ENCODE data around the gene ATP2B1. TPM values are rescaled to one million over a fixed set of nuclear protein-coding genes. Genes with fewer than 3 reads are reported as not detected.
A peak's percentile ranks its signal among the peaks of the same experiment; 100 is the strongest.
"Not testable (repeated sequence)": the region's sequence is repeated elsewhere in the genome, so short reads cannot be mapped to it uniquely, and the experiment has no call there.

The ATP2B1 gene
- total RNA-seq, 1 donor from 2014 or later = 105 TPM

DNA sequence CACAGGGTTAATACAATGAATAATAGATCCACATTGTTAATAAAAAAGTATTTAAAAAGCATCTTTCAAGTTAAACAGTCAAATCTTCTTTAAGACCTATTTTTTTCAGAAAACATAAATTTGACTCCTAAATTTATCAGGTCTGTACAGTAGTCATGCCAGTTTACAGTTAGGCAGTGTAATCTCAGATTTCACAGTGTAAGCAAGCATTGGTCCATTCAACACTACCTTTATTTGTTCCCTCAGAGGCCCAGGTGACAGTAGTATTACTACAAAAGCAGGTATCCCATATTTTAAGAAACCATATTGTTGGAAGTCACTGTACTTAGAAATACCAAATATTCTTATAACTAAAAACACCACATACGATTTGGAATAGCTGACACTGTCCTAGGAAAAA lies 6.1 kb downstream of the ATP2B1 start:
- no peaks in the 10 kb centered on the region for H3K27me3 Mint-ChIP-seq
- peaks cover 49% of the 10 kb centered on the region for H3K4me1 Mint-ChIP-seq (ENCODE audit: low read depth)
- TF ChIP-seq, protein P1, sequence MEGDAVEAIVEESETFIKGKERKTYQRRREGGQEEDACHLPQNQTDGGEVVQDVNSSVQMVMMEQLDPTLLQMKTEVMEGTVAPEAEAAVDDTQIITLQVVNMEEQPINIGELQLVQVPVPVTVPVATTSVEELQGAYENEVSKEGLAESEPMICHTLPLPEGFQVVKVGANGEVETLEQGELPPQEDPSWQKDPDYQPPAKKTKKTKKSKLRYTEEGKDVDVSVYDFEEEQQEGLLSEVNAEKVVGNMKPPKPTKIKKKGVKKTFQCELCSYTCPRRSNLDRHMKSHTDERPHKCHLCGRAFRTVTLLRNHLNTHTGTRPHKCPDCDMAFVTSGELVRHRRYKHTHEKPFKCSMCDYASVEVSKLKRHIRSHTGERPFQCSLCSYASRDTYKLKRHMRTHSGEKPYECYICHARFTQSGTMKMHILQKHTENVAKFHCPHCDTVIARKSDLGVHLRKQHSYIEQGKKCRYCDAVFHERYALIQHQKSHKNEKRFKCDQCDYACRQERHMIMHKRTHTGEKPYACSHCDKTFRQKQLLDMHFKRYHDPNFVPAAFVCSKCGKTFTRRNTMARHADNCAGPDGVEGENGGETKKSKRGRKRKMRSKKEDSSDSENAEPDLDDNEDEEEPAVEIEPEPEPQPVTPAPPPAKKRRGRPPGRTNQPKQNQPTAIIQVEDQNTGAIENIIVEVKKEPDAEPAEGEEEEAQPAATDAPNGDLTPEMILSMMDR (IDR thresholded peaks at IDR 0.05; ENCODE audit: unreplicated experiment) = no peak
- no peak overlapping the region for H3K4me3 Mint-ChIP-seq (ENCODE audit: low read depth)
- H3K27ac Mint-ChIP-seq = peak overlapping the region; percentile 9
- H3K36me3 Mint-ChIP-seq (ENCODE audit: insufficient read depth) = no peaks in the 10 kb centered on the region
- H3K9me3 Mint-ChIP-seq (ENCODE audit: low read depth) = no peaks in the 10 kb centered on the region
- DNase-seq (ENCODE audit: low spot score, unreplicated experiment) = no peak

DNA sequence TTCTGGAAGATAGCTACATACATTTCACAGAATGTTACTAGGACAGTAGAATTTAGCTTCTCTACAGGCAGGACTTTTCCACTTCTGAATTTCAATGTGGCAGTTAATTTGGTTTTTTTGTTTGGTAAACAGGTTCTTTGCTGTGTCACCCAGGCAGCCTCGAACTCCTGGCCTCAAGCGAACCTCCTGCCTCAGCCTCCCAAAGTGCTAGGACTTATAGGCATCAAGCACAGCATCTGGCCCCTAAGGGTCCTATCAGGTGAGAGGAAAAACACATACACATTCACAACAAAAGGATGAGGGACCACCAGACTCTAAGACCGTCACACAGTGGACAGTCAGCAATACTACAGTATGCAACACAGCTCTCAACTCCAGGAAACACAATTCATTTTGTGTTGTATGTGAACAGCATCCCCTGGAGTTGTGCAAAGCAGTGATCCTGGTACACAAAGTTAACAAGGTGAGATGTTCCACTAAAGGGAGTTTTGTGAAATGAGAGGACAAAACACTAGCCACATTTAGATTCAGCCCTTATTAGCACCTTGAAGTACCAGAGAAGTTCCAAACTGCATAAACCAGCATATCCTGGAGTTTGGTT lies 6.9 kb downstream of the ATP2B1 start:
- TF ChIP-seq, protein P1 (IDR thresholded peaks at IDR 0.05; ENCODE audit: unreplicated experiment) = no peak
- Mint-ChIP-seq H3K36me3 (ENCODE audit: insufficient read depth) (no peaks in the 10 kb centered on the region), H3K27ac (no peak overlapping the region), H3K27me3 (no peaks in the 10 kb centered on the region), H3K4me1 (ENCODE audit: low read depth) (peaks cover 49% of the 10 kb centered on the region), H3K4me3 (ENCODE audit: low read depth) (no peak overlapping the region), H3K9me3 (ENCODE audit: low read depth) (no peaks in the 10 kb centered on the region)
- no peak for DNase-seq (ENCODE audit: low spot score, unreplicated experiment)

DNA sequence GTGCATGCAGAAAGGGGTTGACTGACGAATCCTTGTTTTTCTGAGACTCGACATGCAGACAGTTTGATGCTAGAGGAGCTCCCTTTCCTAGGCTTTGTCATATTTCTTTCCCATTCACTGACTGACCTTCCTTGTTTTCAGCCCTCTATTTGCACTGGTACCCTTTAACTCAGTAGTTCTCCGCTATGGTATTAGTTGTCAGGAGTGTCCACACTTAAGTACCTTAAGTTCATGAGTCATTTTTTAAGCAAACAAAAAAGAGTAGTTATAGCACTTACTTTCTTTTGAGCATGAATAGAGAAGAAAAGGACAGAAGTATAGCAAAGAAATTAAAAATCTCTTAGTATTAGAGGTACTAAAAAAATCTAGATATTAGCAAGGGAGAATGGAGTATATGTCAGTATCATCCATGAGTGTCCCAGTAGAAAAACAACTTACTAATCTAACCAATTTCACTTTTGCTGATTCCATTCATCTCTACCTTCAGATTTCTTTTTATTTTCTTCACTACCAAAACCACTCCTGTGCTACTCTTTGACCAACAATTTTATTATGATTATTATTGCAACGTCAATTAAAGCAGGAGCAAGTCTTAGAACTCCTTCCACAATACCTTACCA lies 8.3 kb downstream of the ATP2B1 start:
- Mint-ChIP-seq H3K4me3 (ENCODE audit: low read depth) (no peak overlapping the region), H3K4me1 (ENCODE audit: low read depth) (peaks cover 41% of the 10 kb centered on the region), H3K9me3 (ENCODE audit: low read depth) (no peaks in the 10 kb centered on the region), H3K36me3 (ENCODE audit: insufficient read depth) (no peaks in the 10 kb centered on the region), H3K27me3 (no peaks in the 10 kb centered on the region), H3K27ac (no peak overlapping the region)
- no peak for DNase-seq (ENCODE audit: low spot score, unreplicated experiment)
- TF ChIP-seq, protein P1 (IDR thresholded peaks at IDR 0.05; ENCODE audit: unreplicated experiment) = no peak

DNA sequence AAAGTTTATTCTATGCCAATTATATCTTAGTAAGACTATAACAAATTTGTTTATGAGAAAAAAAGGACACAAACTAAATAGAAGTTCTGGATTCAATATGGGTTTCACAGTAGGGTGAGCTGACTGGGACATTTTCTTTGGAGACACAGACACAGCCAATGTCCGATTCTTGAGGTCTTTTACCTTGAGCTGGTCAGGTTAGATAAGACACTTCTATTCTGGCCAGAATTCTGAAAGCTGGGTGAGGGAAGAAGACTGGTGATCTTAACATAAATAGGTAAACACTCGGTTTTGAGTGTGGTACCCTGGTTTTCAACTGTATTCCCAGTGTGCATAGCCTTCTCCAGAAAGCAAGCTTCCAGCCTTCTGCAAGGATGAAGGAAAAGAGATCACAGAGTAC lies 10.0 kb downstream of the ATP2B1 start:
- DNase-seq (ENCODE audit: low spot score, unreplicated experiment) = no peak
- no peaks in the 10 kb centered on the region for H3K27me3 Mint-ChIP-seq
- no peaks in the 10 kb centered on the region for H3K36me3 Mint-ChIP-seq (ENCODE audit: insufficient read depth)
- no peaks in the 10 kb centered on the region for H3K9me3 Mint-ChIP-seq (ENCODE audit: low read depth)
- no peak overlapping the region for H3K4me3 Mint-ChIP-seq (ENCODE audit: low read depth)
- peaks cover 35% of the 10 kb centered on the region for H3K4me1 Mint-ChIP-seq (ENCODE audit: low read depth)
- TF ChIP-seq, protein P1 (IDR thresholded peaks at IDR 0.05; ENCODE audit: unreplicated experiment) = no peak
- no peak overlapping the region for H3K27ac Mint-ChIP-seq

DNA sequence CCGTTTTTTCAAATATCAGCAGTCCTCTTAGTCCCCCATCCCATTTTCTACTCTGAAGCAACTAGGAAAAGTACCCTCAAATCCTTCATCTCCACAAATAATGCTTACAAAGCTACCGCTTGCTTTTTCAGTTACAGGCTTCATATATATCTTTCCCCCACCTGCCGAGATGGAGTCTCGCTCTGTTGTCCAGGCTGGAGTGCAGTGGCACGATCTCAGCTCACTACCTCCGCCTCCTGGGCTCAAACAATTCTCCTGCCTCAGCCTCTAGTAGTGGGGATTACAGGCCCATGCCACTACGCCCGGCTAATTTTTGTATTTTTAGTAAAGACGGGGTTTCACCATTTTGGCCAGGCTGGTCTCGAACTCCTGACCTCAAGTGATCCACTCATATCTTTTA lies 10.9 kb downstream of the ATP2B1 start:
- not testable (repeated sequence) for H3K9me3 Mint-ChIP-seq (ENCODE audit: low read depth); H3K27ac Mint-ChIP-seq; H3K4me3 Mint-ChIP-seq (ENCODE audit: low read depth); H3K27me3 Mint-ChIP-seq; H3K36me3 Mint-ChIP-seq (ENCODE audit: insufficient read depth); DNase-seq (ENCODE audit: low spot score, unreplicated experiment)
- H3K4me1 Mint-ChIP-seq (ENCODE audit: low read depth) = peaks cover 35% of the 10 kb centered on the region

DNA sequence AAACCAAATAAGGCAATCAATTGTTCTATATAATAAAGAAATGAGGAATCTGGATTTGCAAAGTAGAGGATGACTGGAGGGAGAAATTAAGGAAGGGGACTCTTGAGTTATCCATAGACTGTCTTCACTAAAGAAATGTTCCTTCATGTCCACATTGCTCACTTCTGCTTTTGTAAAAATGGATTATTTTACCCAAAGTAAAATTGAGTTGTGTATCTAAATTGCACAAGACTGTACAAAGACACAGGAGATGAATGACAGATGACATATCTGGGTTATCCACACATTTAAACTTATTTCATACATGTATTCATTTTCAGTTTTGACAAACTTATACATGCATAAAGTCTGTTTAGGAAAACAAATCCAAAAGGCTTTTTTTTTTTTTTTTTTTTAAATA lies 11.3 kb downstream of the ATP2B1 start:
- Mint-ChIP-seq H3K4me3 (ENCODE audit: low read depth) (no peak overlapping the region), H3K36me3 (ENCODE audit: insufficient read depth) (no peaks in the 10 kb centered on the region), H3K4me1 (ENCODE audit: low read depth) (peaks cover 33% of the 10 kb centered on the region), H3K9me3 (ENCODE audit: low read depth) (no peaks in the 10 kb centered on the region), H3K27ac (no peak overlapping the region), H3K27me3 (no peaks in the 10 kb centered on the region)
- TF ChIP-seq, protein P1 (IDR thresholded peaks at IDR 0.05; ENCODE audit: unreplicated experiment) = no peak
- no peak for DNase-seq (ENCODE audit: low spot score, unreplicated experiment)
